Osteoblast (primary cell): ENCODE data around the gene GSTCD. TPM values are rescaled to one million over a fixed set of nuclear protein-coding genes. Genes with fewer than 3 reads are reported as not detected.

Experiments
- DNase-seq: peaks from one replicate; pipeline ENCODE4 v3.0.0; 2011; ENCODE audit warnings: low spot score, mixed read lengths; ENCODE audit not compliant: insufficient read length; ENCODE audit errors: missing footprints
- H2AFZ ChIP-seq: 2 replicates; pipeline ENCODE4 v1.6.0; 2011; ENCODE audit warnings: mild to moderate bottlenecking, low read length
- H3K27ac ChIP-seq: 2 replicates; pipeline ENCODE4 v1.5.1; 2011; ENCODE audit warnings: mild to moderate bottlenecking, low read depth, low read length, moderate library complexity
- H3K27me3 ChIP-seq: 2 replicates; pipeline ENCODE4 v1.6.0; 2012; ENCODE audit warnings: mild to moderate bottlenecking, control low read depth, inconsistent platforms, low read length, moderate library complexity; ENCODE audit not compliant: insufficient read depth
- H3K36me3 ChIP-seq: 2 replicates; pipeline ENCODE4 v1.5.1; 2011; ENCODE audit warnings: mild to moderate bottlenecking, low read length, control low read depth, moderate library complexity; ENCODE audit not compliant: insufficient read depth
- H3K4me1 ChIP-seq: 2 replicates; pipeline ENCODE4 v1.5.1; 2011; ENCODE audit warnings: mild to moderate bottlenecking, low read length, control low read depth, moderate library complexity; ENCODE audit not compliant: insufficient read depth
- H3K4me2 ChIP-seq: 2 replicates; pipeline ENCODE4 v1.6.0; 2011; ENCODE audit warnings: mild to moderate bottlenecking, low read length; ENCODE audit not compliant: insufficient read depth
- H3K4me3 ChIP-seq: fragments of 200-600 bp; sonication (generic); 3 replicates; pipeline ENCODE4 v1.5.1; 2012; ENCODE audit warnings: mild to moderate bottlenecking, low read length, inconsistent platforms; ENCODE audit not compliant: insufficient read depth
- H3K79me2 ChIP-seq: 2 replicates; pipeline ENCODE4 v1.6.0; 2012; ENCODE audit warnings: mild to moderate bottlenecking, low read length, control low read depth, inconsistent platforms; ENCODE audit not compliant: insufficient read depth
- H3K9me3 ChIP-seq: 2 replicates; pipeline ENCODE4 v1.5.1; 2011; ENCODE audit warnings: low read depth, low read length, control low read depth
- H4K20me1 ChIP-seq: 2 replicates; pipeline ENCODE4 v1.6.0; 2012; ENCODE audit warnings: mild to moderate bottlenecking, low read length, control low read depth; ENCODE audit not compliant: insufficient read depth
- total RNA-seq: library from RNA; depleted of rRNA; stranded (reverse); fragments of >200 nt; gene quantifications from 2 replicates; pipeline ENCODE4 v1.2.3, GENCODE V29; 2012
- TF ChIP-seq, protein P1 (sequence below): IDR thresholded peaks from 2 replicates; pipeline ENCODE4 v1.5.1; 2011; ENCODE audit warnings: mild to moderate bottlenecking, low read depth, low read length, moderate library complexity; ENCODE audit errors: extremely low read depth

Gene GSTCD
- total RNA-seq, 1 donor = 6.9 TPM

GRCh38 chr4:105895583-105896460, 187.2 kb downstream of the GSTCD start:
- H3K36me3 ChIP-seq = no peaks in the 10 kb centered on the region
- DNase-seq = peak; percentile 79
- H3K79me2 ChIP-seq = no peaks in the 10 kb centered on the region
- H3K27me3 ChIP-seq = peaks cover 69% of the 10 kb centered on the region
- peak overlapping the region; percentile 19 for H3K4me2 ChIP-seq
- H3K4me3 ChIP-seq = peak overlapping the region; percentile 8
- H3K27ac ChIP-seq = no peak overlapping the region
- peak overlapping the region; percentile 56 for H2AFZ ChIP-seq
- no peaks in the 10 kb centered on the region for H3K4me1 ChIP-seq
- no peaks in the 10 kb centered on the region for H4K20me1 ChIP-seq
- TF ChIP-seq, protein P1, sequence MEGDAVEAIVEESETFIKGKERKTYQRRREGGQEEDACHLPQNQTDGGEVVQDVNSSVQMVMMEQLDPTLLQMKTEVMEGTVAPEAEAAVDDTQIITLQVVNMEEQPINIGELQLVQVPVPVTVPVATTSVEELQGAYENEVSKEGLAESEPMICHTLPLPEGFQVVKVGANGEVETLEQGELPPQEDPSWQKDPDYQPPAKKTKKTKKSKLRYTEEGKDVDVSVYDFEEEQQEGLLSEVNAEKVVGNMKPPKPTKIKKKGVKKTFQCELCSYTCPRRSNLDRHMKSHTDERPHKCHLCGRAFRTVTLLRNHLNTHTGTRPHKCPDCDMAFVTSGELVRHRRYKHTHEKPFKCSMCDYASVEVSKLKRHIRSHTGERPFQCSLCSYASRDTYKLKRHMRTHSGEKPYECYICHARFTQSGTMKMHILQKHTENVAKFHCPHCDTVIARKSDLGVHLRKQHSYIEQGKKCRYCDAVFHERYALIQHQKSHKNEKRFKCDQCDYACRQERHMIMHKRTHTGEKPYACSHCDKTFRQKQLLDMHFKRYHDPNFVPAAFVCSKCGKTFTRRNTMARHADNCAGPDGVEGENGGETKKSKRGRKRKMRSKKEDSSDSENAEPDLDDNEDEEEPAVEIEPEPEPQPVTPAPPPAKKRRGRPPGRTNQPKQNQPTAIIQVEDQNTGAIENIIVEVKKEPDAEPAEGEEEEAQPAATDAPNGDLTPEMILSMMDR = no peak
- no peaks in the 10 kb centered on the region for H3K9me3 ChIP-seq

DNA sequence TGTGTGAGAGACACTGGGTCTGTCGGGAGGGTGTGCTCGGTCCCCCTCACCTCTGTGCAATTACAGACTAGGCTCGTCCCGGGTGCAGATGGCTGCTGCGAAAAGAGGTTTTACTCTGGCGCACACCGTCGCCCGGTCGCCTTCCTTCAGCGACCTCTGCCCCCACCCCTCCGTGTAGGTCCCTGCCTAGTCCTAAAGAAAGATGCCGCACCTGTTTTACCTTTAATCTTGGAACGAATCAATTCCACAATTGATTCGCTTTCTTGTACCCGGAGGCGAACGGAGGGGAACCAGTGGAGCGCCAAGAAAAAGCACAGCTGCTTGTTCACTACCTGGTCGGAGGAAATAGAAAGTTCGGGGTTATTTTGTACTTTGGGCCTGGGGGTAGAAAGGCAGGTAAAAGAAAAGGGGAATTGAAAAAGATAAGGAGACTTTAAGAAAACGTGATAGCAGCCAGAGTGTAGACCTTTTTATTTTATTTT, 187.9 kb downstream of the GSTCD start:
- H4K20me1 ChIP-seq = no peaks in the 10 kb centered on the region
- DNase-seq = no peak
- peak overlapping the region; percentile 19 for H3K4me2 ChIP-seq
- H3K27ac ChIP-seq = no peak overlapping the region
- H3K36me3 ChIP-seq = no peaks in the 10 kb centered on the region
- TF ChIP-seq, protein P1 = no peak
- no peaks in the 10 kb centered on the region for H3K9me3 ChIP-seq
- H3K4me1 ChIP-seq = no peaks in the 10 kb centered on the region
- H3K4me3 ChIP-seq = no peak overlapping the region
- peak overlapping the region; percentile 56 for H2AFZ ChIP-seq
- H3K27me3 ChIP-seq = peaks cover 69% of the 10 kb centered on the region
- no peaks in the 10 kb centered on the region for H3K79me2 ChIP-seq

Other genes starting within 250 kb of the GSTCD start
- gene PPA2, start 234.7 kb upstream of the GSTCD start, total RNA-seq = 67.0 and 68.7 TPM in 2 replicates
- gene ARHGEF38, start 156.2 kb upstream of the GSTCD start, total RNA-seq = not detected in 2 replicates
- 14.8 and 19.7 TPM in 2 replicates for gene INTS12, start 95 bp upstream of the GSTCD start, total RNA-seq
- 0.36 and 0.59 TPM in 2 replicates for gene NPNT, start 186.7 kb downstream of the GSTCD start, total RNA-seq